ENCODE measurements around the gene PPP1R18.

DNA sequence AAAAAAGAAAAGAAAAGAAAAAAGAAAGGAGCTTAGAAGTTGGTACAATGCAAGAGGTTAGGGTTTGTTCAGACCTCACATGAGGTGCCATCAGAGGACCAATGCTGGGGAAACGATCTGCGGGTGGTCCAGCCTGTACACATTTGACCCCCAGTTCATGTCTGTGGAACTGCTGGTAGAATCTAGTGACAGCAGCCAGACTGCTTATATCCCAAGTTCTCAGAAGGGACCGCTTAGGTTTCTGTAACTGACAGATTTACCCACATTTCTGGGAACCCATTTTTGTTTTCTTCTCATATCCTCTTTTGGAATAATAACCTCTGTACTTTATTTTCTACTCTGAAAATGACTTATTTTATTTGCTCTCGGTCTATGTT lies 4.7 kb downstream of the PPP1R18 start:
- TF ChIP-seq, protein P1, sequence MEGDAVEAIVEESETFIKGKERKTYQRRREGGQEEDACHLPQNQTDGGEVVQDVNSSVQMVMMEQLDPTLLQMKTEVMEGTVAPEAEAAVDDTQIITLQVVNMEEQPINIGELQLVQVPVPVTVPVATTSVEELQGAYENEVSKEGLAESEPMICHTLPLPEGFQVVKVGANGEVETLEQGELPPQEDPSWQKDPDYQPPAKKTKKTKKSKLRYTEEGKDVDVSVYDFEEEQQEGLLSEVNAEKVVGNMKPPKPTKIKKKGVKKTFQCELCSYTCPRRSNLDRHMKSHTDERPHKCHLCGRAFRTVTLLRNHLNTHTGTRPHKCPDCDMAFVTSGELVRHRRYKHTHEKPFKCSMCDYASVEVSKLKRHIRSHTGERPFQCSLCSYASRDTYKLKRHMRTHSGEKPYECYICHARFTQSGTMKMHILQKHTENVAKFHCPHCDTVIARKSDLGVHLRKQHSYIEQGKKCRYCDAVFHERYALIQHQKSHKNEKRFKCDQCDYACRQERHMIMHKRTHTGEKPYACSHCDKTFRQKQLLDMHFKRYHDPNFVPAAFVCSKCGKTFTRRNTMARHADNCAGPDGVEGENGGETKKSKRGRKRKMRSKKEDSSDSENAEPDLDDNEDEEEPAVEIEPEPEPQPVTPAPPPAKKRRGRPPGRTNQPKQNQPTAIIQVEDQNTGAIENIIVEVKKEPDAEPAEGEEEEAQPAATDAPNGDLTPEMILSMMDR (IDR thresholded peaks at IDR 0.05; ENCODE audit: low read depth, low read length) = no peak
- TF ChIP-seq EZH2phosphoT487 (IDR thresholded peaks at IDR 0.05; ENCODE audit: low read depth) = no peak
